Measurements from ENCODE around the gene MAB21L3. TPM values are rescaled to one million over a fixed set of nuclear protein-coding genes. Genes with fewer than 3 reads are reported as not detected.

MAB21L3 gene
- total and polyA plus RNA-seq, 2 of the 13 experiments (the other 11 are each of a cell fraction or from before 2014, with no cell fraction given) = 0.55 to 4.1 TPM

DNA sequence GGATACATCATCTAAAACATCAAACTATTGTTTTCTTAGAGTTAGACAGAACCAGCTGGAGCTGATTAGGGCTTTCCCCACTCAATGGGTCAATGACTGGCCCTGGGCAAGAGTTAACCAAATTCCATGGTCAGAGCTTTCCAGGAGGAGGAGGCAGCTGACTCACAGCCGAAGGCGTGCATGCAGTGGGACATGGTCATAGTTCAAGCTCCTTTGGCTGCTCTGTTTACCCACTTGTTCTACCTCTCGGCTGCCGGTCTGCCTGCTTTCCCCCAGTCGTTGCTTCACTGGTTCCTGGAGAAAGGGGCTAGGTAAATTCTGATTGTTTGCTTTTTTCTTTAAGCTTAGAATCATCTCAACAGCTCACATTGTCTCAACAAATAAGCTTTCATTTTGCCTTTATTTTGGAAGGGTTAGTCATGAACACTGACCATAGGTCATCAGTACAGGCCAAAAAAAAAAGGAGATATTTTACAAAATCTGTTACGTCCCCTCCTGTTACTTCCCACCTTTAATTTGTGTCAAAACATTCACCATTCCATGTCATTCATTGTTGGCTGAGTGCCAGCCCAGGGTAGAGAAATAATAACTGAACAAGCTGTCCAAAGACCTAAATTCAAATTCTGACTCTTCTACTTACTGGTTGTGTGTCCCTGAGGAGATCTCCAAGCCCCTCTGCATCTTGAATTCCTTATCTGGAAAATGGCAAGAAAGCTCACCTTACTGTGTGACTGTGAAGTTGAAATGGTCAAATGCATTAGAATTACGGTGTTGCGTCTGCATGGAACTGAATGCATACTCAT, 12.0 kb downstream of the MAB21L3 start (continued):
- TF ChIP-seq ZNF224 (CRISPR knock-in tag; IDR thresholded peaks at IDR 0.05) (no peak), BCL6 (CRISPR knock-in tag; IDR thresholded peaks at IDR 0.05) (peak; percentile 96), ZNF367 (CRISPR knock-in tag; IDR thresholded peaks at IDR 0.05; ENCODE audit: borderline replicate concordance) (no peak), ZNF776 (CRISPR knock-in tag; IDR thresholded peaks at IDR 0.05) (no peak), ZNF549 (CRISPR knock-in tag; IDR thresholded peaks at IDR 0.05) (no peak), HMGA1 (CRISPR knock-in tag; conservative IDR thresholded peaks at IDR 0.05) (no peak), ETV5 (CRISPR knock-in tag; IDR thresholded peaks at IDR 0.05; ENCODE audit: borderline replicate concordance) (peak; percentile 76; the same call in 1 of the 2 replicates), ZFP36L1 (CRISPR knock-in tag; IDR thresholded peaks at IDR 0.05) (no peak), SALL2 (CRISPR knock-in tag; IDR thresholded peaks at IDR 0.05) (0 out of 2 replicates have a peak, but pooled peaks have one; percentile 38), SMAD1 (CRISPR knock-in tag; IDR thresholded peaks at IDR 0.05; ENCODE audit: borderline replicate concordance, low read depth) (no peak), SSRP1 (CRISPR knock-in tag; IDR thresholded peaks at IDR 0.05) (no peak), SAP130 (CRISPR knock-in tag; IDR thresholded peaks at IDR 0.05; ENCODE audit: low read depth) (peak; percentile 85)
- TF ChIP-seq, protein P1, sequence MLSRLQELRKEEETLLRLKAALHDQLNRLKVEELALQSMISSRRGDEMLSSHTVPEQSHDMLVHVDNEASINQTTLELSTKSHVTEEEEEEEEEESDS (CRISPR knock-in tag; IDR thresholded peaks at IDR 0.05; ENCODE audit: borderline replicate concordance) = no peak
- TF ChIP-seq, protein P2, sequence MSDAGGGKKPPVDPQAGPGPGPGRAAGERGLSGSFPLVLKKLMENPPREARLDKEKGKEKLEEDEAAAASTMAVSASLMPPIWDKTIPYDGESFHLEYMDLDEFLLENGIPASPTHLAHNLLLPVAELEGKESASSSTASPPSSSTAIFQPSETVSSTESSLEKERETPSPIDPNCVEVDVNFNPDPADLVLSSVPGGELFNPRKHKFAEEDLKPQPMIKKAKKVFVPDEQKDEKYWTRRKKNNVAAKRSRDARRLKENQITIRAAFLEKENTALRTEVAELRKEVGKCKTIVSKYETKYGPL (CRISPR knock-in tag; IDR thresholded peaks at IDR 0.05) = no peak
- TF ChIP-seq, protein P3, sequence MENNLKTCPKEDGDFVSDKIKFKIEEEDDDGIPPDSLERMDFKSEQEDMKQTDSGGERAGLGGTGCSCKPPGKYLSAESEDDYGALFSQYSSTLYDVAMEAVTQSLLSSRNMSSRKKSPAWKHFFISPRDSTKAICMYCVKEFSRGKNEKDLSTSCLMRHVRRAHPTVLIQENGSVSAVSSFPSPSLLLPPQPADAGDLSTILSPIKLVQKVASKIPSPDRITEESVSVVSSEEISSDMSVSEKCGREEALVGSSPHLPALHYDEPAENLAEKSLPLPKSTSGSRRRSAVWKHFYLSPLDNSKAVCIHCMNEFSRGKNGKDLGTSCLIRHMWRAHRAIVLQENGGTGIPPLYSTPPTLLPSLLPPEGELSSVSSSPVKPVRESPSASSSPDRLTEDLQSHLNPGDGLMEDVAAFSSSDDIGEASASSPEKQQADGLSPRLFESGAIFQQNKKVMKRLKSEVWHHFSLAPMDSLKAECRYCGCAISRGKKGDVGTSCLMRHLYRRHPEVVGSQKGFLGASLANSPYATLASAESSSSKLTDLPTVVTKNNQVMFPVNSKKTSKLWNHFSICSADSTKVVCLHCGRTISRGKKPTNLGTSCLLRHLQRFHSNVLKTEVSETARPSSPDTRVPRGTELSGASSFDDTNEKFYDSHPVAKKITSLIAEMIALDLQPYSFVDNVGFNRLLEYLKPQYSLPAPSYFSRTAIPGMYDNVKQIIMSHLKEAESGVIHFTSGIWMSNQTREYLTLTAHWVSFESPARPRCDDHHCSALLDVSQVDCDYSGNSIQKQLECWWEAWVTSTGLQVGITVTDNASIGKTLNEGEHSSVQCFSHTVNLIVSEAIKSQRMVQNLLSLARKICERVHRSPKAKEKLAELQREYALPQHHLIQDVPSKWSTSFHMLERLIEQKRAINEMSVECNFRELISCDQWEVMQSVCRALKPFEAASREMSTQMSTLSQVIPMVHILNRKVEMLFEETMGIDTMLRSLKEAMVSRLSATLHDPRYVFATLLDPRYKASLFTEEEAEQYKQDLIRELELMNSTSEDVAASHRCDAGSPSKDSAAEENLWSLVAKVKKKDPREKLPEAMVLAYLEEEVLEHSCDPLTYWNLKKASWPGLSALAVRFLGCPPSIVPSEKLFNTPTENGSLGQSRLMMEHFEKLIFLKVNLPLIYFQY (CRISPR knock-in tag; IDR thresholded peaks at IDR 0.05; ENCODE audit: borderline replicate concordance) = no peak
- TF ChIP-seq, protein P4, sequence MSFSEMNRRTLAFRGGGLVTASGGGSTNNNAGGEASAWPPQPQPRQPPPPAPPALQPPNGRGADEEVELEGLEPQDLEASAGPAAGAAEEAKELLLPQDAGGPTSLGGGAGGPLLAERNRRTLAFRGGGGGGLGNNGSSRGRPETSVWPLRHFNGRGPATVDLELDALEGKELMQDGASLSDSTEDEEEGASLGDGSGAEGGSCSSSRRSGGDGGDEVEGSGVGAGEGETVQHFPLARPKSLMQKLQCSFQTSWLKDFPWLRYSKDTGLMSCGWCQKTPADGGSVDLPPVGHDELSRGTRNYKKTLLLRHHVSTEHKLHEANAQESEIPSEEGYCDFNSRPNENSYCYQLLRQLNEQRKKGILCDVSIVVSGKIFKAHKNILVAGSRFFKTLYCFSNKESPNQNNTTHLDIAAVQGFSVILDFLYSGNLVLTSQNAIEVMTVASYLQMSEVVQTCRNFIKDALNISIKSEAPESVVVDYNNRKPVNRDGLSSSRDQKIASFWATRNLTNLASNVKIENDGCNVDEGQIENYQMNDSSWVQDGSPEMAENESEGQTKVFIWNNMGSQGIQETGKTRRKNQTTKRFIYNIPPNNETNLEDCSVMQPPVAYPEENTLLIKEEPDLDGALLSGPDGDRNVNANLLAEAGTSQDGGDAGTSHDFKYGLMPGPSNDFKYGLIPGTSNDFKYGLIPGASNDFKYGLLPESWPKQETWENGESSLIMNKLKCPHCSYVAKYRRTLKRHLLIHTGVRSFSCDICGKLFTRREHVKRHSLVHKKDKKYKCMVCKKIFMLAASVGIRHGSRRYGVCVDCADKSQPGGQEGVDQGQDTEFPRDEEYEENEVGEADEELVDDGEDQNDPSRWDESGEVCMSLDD (CRISPR knock-in tag; IDR thresholded peaks at IDR 0.05; ENCODE audit: borderline replicate concordance) = no peak
- TF ChIP-seq, protein P5, sequence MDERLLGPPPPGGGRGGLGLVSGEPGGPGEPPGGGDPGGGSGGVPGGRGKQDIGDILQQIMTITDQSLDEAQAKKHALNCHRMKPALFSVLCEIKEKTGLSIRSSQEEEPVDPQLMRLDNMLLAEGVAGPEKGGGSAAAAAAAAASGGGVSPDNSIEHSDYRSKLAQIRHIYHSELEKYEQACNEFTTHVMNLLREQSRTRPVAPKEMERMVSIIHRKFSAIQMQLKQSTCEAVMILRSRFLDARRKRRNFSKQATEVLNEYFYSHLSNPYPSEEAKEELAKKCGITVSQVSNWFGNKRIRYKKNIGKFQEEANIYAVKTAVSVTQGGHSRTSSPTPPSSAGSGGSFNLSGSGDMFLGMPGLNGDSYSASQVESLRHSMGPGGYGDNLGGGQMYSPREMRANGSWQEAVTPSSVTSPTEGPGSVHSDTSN (CRISPR knock-in tag; IDR thresholded peaks at IDR 0.05) = no peak
